Hematopoietic multipotent progenitor cell (in vitro differentiated cells): ENCODE results near the gene ABHD11. TPM values are rescaled to one million over a fixed set of nuclear protein-coding genes. Genes with fewer than 3 reads are reported as not detected.
"Not testable (repeated sequence)": the region's sequence is repeated elsewhere in the genome, so short reads cannot be mapped to it uniquely, and the experiment has no call there.

Experiments
- DNase-seq, 3 donors: peaks; one replicate each; pipeline ENCODE4 v3.0.0-alpha.2; 2011 to 2015; ENCODE audit warnings: low read depth in 2 of 3, low spot score in 2 of 3
- total RNA-seq: library from RNA; depleted of rRNA; stranded (reverse); fragments of >200 nt; gene quantifications from one replicate; pipeline ENCODE4 v1.2.3, GENCODE V29; 2012

The ABHD11 gene
- 11.3 TPM for total RNA-seq

- DNase-seq: peak; percentile 94 to 99 (median 96)
Observed at GRCh38 chr7:73738612-73739386, at the start of gene ABHD11. Gene ABHD11, minus strand, starts transcription at chr7:73738802. Its CDS starts 32 bp downstream, at chr7:73738770.

- DNase-seq: not testable (repeated sequence)
Observed at GRCh38 chr7:73787786-73788048, 49.1 kb upstream of the ABHD11 start.

- DNase-seq: no peak
Observed at GRCh38 chr7:73786588-73786987, 48.0 kb upstream of the ABHD11 start.

GRCh38 chr7:73779517-73779916, 40.9 kb upstream of the ABHD11 start:
- no peak for DNase-seq

DNA sequence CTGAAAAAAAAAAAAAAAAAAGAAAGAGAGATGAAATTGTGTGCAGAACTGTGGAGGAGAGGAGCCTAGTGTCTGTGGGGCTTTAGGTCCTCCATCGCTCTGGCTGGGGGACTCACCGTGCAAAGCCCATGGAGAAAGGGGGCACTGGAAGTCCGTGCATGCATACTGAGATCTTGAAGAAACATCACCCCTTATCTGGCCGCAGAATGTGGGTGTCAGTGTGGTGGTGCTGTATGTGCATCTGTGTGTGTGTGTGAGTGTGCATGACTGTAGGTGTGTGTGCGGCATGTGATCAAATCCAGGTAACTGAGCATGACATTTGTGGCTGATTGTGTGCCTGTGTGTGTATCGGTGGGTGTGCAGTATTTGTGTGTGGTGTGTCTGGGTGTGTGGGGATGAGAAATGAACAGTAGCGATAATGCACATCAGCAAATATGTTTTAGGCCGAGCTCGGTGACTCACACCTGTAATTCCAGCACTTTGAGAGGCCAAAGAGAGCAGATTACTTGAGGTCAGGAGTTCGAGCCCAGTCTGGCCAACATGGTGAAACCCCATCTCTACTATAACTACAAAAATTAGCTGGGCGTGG, 40.3 kb upstream of the ABHD11 start:
- DNase-seq: no peak

DNA sequence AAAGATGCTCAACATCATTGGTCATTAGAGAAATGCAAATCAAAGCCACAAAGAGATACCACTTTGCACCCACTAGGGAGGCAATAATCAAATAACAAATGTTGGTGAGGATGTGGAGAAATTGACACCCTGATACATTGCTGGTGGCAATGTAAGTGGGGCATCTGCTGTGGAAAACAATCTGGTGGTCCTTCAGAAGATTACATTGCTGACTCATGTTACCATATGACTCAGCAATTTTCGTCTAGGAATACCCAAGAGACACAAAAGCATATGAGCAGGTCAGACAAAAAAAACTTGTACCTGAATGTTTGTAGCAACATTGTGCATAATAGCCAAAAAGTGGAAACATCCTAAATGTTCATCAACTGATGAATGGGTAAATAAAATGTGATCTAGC, 36.3 kb upstream of the ABHD11 start:
- peak in 2 of 3 donors; percentile 30 to 44 for DNase-seq

- DNase-seq: no peak
Observed at GRCh38 chr7:73773700-73774517, 35.3 kb upstream of the ABHD11 start.

- DNase-seq: no peak
Observed at GRCh38 chr7:73770860-73771670, 32.5 kb upstream of the ABHD11 start.

DNA sequence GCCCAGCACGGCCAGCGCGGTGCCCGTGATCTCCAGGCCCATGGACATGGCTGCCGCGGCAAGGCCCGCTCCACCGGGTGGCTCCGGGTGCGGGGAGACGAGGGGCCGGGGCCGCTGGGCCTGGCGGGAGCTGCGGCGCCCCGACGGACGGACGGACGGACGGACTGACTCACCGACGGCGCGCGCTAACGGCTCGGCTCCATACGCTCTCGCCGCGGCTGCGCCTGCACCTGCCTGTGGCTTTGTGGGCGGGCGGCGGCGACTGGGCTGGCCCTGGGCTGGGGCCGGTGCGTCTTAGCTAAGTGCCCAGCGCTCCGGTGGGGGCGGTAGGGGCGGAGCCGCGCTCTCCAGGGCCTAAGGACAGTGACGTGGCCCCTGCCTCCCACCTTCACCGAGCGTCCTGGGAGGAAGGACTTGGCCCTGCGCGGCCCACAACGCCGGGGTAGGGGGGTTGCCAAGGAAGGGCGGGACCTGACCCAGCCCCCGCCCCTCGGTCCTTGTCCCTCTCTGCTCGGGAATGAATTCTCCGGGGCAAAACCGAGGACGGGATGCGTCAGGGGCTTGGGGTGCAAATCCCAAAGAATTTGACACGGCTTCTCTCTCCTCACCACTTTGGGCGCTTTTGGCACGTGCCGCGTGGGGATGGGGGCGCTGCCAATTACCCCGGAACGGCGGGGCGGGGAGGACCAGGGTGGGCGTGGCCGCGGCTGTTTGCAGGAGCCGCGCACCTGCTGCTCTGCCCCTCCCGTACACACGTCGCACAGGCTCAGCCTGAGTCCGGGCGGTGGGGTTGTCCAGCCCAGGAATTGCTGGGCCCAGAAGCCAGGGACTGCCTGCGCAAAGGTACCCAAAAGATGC, 31.6 kb upstream of the ABHD11 start, which contains the start of gene CLDN3:
TSS of gene CLDN3 (minus strand) at position 269 of the 858 bp plus-strand sequence. CDS start at position 48, 221 bp downstream.
- DNase-seq: peak in 2 of 3 donors; percentile 15 to 48

DNA sequence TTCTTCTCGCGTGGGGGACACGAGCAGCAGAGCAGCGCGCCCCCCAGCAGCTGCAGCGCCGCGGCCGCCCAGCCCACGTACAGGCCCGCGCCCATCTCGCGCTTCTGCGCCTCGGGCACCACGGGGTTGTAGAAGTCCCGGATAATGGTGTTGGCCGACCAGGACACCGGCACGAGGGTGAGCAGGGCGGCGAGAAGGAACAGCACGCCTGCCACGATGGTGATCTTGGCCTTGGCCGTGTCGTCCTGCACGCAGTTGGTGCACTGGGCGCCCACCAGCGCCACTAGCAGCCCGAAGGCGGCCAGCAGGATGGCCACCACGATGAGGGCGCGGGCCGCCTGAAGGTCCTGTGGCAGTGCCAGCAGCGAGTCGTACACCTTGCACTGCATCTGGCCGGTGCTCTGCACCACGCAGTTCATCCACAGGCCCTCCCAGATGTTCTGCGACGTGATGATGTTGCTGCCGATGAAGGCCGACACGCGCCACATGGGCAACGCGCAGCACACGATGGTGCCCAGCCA, 30.9 kb upstream of the ABHD11 start:
- DNase-seq: no peak

GRCh38 chr7:73768641-73769480, 30.3 kb upstream of the ABHD11 start:
- no peak for DNase-seq

GRCh38 chr7:73766556-73767229, 28.1 kb upstream of the ABHD11 start:
- DNase-seq: no peak

- no peak for DNase-seq
Observed at GRCh38 chr7:73762659-73762999, 24.0 kb upstream of the ABHD11 start.

GRCh38 chr7:73761854-73762658, 23.5 kb upstream of the ABHD11 start:
- DNase-seq: no peak

DNA sequence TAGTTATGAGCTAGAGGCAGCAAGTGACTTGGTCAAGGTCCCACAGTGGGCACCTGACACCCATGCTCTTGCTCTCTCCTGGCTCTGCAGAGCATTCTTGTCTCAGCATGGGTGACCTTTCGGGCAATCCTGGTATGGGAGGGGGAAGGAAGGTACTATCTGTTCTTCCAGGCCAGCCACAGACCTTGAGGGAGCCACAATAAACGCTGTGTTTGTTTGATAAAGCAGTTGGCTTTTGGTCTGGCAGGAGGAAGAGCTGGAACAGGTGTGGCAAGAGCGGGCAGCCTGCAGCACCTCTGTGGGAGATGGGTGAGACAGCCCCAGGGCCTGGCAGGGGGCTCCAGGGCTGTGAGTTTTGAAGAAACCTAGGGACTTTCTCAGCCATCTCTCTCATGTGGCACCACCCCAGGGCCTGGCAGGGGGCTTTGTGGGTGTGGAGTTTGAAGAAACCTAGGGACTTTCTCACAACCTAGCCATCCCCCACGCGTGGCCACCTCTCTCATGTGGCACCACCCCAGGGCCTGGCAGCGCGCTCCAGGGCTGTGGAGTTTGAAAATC, 20.1 kb upstream of the ABHD11 start:
- DNase-seq: no peak

DNA sequence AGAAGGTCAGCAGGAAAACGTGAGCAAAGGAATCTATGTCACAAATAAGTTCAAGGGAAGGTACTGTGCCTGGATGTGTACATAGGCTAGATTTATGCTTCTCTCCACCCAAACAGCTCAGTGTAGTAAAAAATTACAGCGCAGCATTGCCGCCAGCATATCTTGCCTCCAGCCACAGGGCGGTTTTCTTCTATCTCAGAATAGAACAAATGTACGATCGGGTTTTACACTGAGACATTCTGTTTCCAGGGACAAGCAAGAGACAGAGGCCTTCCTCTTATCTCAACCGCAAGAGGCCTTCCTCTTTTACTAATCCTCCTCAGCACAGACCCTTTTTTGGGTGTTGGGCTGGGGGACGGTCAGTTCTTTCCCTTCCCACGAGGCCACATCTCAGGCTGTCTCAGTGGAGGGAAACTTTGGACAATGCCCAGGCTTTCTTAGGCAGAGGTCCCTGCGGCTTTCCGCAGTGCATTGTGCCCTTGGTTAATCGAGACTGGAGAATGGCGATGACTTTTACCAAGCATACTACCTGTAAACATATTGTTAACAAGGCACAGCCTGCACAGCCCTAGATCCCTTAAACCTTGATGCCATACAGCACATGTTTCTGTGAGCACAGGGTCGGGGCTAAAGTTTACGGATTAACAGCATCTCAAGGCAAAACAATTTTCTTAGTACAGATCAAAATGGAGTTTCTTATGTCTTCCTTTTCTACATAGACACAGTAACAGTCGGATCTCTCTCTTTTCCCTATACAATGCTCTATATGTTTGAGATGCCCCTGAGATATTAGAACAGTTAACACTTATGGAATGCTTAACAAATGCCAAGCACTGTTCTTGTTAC, 11.6 kb upstream of the ABHD11 start:
- peak in 1 of 3 donors; percentile 63 for DNase-seq
